Endothelial cell of umbilical vein (primary cell): ENCODE data around the gene CD300LG. TPM values are rescaled to one million over a fixed set of nuclear protein-coding genes. Genes with fewer than 3 reads are reported as not detected.

Experiments
- BruUV-seq: library from RNA; stranded (reverse); fragments of 400-500 nt; replicated peaks from 2 replicates; lab custom pipeline; 2021; lab: Mats Ljungman, UMichigan
- CTCF ChIA-PET: fragments of 300-600, 350-600 bp; sonication (Branson Sonifier 250); formaldehyde crosslinking; loops from one replicate; lab custom pipeline; 2021; ENCODE audit warnings: antibody characterized with exemption, inconsistent platforms; lab: Charles Lee
- POLR2A ChIA-PET: fragments of 300-600, 350-600 bp; sonication (Branson Sonifier 250); formaldehyde crosslinking; loops from one replicate; lab custom pipeline; 2021; ENCODE audit warnings: antibody characterized with exemption, inconsistent platforms; lab: Charles Lee
- DNase-seq: peaks from one replicate; pipeline ENCODE4 v3.0.0-alpha.2; 2011; ENCODE audit warnings: low read depth, low spot score
- FAIRE-seq: peaks from 2 replicates; lab custom pipeline; 2011; peaks lifted over from hg19 to GRCh38; lab: Jason Lieb, UNC
- H2AFZ ChIP-seq: 2 replicates; pipeline ENCODE4 v1.6.0; 2012; ENCODE audit warnings: low read depth, low read length, control low read depth, inconsistent platforms
- H3K27ac ChIP-seq: 2 replicates; pipeline ENCODE4 v1.5.1; 2011; ENCODE audit warnings: low read depth, mild to moderate bottlenecking, control low read depth, low read length, moderate library complexity; ENCODE audit not compliant: insufficient read depth
- H3K27me3 ChIP-seq, 2 experiments: 2 replicates each; pipeline versions ENCODE4 v1.6.0 to v1.6.1; 2011; ENCODE audit warnings: low read length in 2 of 2, mixed read lengths in 1 of 2; ENCODE audit not compliant: control insufficient read depth in 2 of 2, insufficient read depth in 2 of 2
- H3K36me3 ChIP-seq, 2 experiments: 2 replicates in 1 of 2; 3 replicates in 1 of 2; pipeline ENCODE4 v1.5.1; 2011; ENCODE audit warnings: low read length in 2 of 2, mild to moderate bottlenecking in 1 of 2, moderate library complexity in 1 of 2; ENCODE audit not compliant: control insufficient read depth in 2 of 2, insufficient read depth in 2 of 2; ENCODE audit errors: extremely low read depth in 1 of 2
- H3K4me1 ChIP-seq: 3 replicates; pipeline ENCODE4 v1.5.1; 2011; ENCODE audit warnings: mild to moderate bottlenecking, low read length; ENCODE audit not compliant: control insufficient read depth, insufficient read depth; ENCODE audit errors: extremely low read depth
- H3K4me2 ChIP-seq: 2 replicates; pipeline ENCODE4 v1.6.1; 2011; ENCODE audit warnings: low read length, control low read depth, mixed read lengths; ENCODE audit not compliant: insufficient read depth
- H3K4me3 ChIP-seq, 3 experiments: fragments of 200-600 bp in 1 of 3; sonication (generic), shearing (Covaris generic) in 1 of 3; replicated peaks in 1 of 3; 2 replicates each; pipeline ENCODE4 v1.5.1; 2011 to 2016; ENCODE audit warnings: control low read depth in 3 of 3, low read length in 3 of 3, mild to moderate bottlenecking in 2 of 3, inconsistent platforms in 1 of 3, low read depth in 1 of 3, moderate library complexity in 1 of 3; ENCODE audit not compliant: insufficient read depth in 1 of 3
- H3K79me2 ChIP-seq: 2 replicates; pipeline ENCODE4 v1.6.0; 2012; ENCODE audit warnings: low read length, inconsistent platforms; ENCODE audit not compliant: control insufficient read depth, insufficient read depth
- H3K9ac ChIP-seq: replicated peaks from 2 replicates; pipeline ENCODE3; 2011; ENCODE audit warnings: low read length, control low read depth; ENCODE audit not compliant: insufficient read depth; ENCODE audit errors: extremely low read depth
- H3K9me1 ChIP-seq: replicated peaks from 3 replicates; pipeline ENCODE4 v1.6.0; 2011; ENCODE audit warnings: mild to moderate bottlenecking, low read length; ENCODE audit not compliant: control insufficient read depth, insufficient read depth; ENCODE audit errors: extremely low read depth
- H3K9me3 ChIP-seq: replicated peaks from 2 replicates; pipeline ENCODE4 v1.5.1; 2012; ENCODE audit warnings: low read length, inconsistent platforms; ENCODE audit not compliant: control insufficient read depth, insufficient read depth
- H4K20me1 ChIP-seq: replicated peaks from 2 replicates; pipeline ENCODE3; 2011; ENCODE audit warnings: mild to moderate bottlenecking, low read length; ENCODE audit not compliant: control insufficient read depth, insufficient read depth; ENCODE audit errors: extremely low read depth
- CTCF ChIP-seq, 2 donors: IDR thresholded peaks; 1 replicate in 1 of 2; 2 replicates in 1 of 2; pipeline ENCODE4 v1.5.1; 2011; ENCODE audit warnings: low read length in 2 of 2, mild to moderate bottlenecking in 2 of 2, moderate library complexity in 2 of 2, control low read depth in 1 of 2, inconsistent platforms in 1 of 2, low read depth in 1 of 2; ENCODE audit not compliant: insufficient read depth in 1 of 2; ENCODE audit errors: extremely low read depth in 1 of 2
- EZH2 ChIP-seq: IDR thresholded peaks from 2 replicates; pipeline ENCODE4 v1.6.1; 2012; ENCODE audit warnings: borderline replicate concordance, low read depth, mild to moderate bottlenecking, moderate library complexity, low read length, inconsistent platforms; ENCODE audit not compliant: severe bottlenecking
- FOS ChIP-seq: IDR thresholded peaks from 2 replicates; pipeline ENCODE4 v1.6.1; 2011; ENCODE audit warnings: mild to moderate bottlenecking, low read length, moderate library complexity, borderline replicate concordance; ENCODE audit not compliant: insufficient read depth
- GATA2 ChIP-seq: IDR thresholded peaks from 2 replicates; pipeline ENCODE4 v1.7.0; 2011; ENCODE audit warnings: low read depth, mild to moderate bottlenecking, moderate library complexity, mixed read lengths, low read length; ENCODE audit not compliant: insufficient read length, insufficient read depth
- JUN ChIP-seq: IDR thresholded peaks from 2 replicates; pipeline ENCODE4 v1.6.1; 2011; ENCODE audit warnings: borderline replicate concordance, low read depth; ENCODE audit not compliant: insufficient read length, insufficient read depth
- MAX ChIP-seq: IDR thresholded peaks from 2 replicates; pipeline ENCODE4 v1.6.1; 2011; ENCODE audit not compliant: insufficient read depth, insufficient read length
- MYC ChIP-seq: IDR thresholded peaks from one replicate; pipeline ENCODE4 v1.6.1; 2011; ENCODE audit warnings: mild to moderate bottlenecking, low read depth, low read length
- POLR2A ChIP-seq: IDR thresholded peaks from 2 replicates; pipeline ENCODE4 v1.6.1; 2012; ENCODE audit warnings: low read depth, mild to moderate bottlenecking, control low read depth, low read length
- POLR2AphosphoS5 ChIP-seq: IDR thresholded peaks from 2 replicates; pipeline ENCODE4 v1.6.1; 2012; ENCODE audit warnings: low read depth, mild to moderate bottlenecking, control low read depth, low read length, moderate library complexity; ENCODE audit not compliant: insufficient read depth
- dilution Hi-C: fragments of 300-500 bp; cut with MboI; formaldehyde crosslinking; loops from one replicate; pipeline ENCODE4 v1.15.0; 2019; ENCODE audit warnings: low sequenced_read_pairs; ENCODE audit not compliant: extremely low pct_ligation_motif_present
- intact Hi-C: fragments of 100-400 bp; cut with micrococcal nuclease; formaldehyde crosslinking; loops from one replicate; pipeline ENCODE4 v1.10.0; 2022
- polyA plus RNA-seq, 4 experiments: library from polyadenylated mRNA; depleted of rRNA in 3 of 4; stranded (reverse) in 3 of 4; unstranded in 1 of 4; fragments of >200 nt; gene quantifications; 2 replicates each; pipeline versions ENCODE4 v1.2.1 to v1.2.3, GENCODE V29; 2011 to 2012; ENCODE audit warnings: missing spikeins in 1 of 4
- total RNA-seq: library from RNA; stranded (reverse); gene quantifications from 2 replicates; pipeline ENCODE4 v1.2.3, GENCODE V29; 2021

Gene CD300LG
- total and polyA plus RNA-seq, 2 donors (not counting 3 experiments of a cell fraction or from before 2014, with no cell fraction given) = not detected

GRCh38 chr17:43864161-43864984 is 17.4 kb downstream of the CD300LG start:
- Histone ChIP-seq H3K79me2 (no peaks in the 10 kb centered on the region), H3K9me3 (no peaks in the 10 kb centered on the region), H3K27me3 (peaks cover 7 to 13% of the 10 kb centered on the region in 2 experiments), H4K20me1 (no peaks in the 10 kb centered on the region), H3K4me1 (no peaks in the 10 kb centered on the region), H3K9me1 (no peaks in the 10 kb centered on the region), H3K4me2 (no peak overlapping the region), H3K36me3 (no peaks in the 10 kb centered on the region), H3K9ac (no peak overlapping the region), H3K4me3 (no peak overlapping the region), H2AFZ (no peak overlapping the region), H3K27ac (no peak overlapping the region)
- DNase-seq (no peak), FAIRE-seq (no peak)
- no TSS peak for BruUV-seq
- dilution Hi-C loops = no loop called here
- intact Hi-C loops = no loop called here
- CTCF ChIA-PET = interaction anchor here (1.0 to 1.7 kb wide), 4 partner anchors 9 to 164 kb away, joined by 3 to 6 read pairs (median 4); no protein-coding TSS in a partner anchor
- TF ChIP-seq GATA2 (no peak), MYC (no peak), POLR2AphosphoS5 (no peak), POLR2A (no peak), MAX (no peak), CTCF (IDR thresholded peaks at IDR 0.05; ENCODE audit: extremely low read depth in 1 of 2, insufficient read depth in 1 of 2, low read depth in 1 of 2, low read length in 2 of 2) (no peak), EZH2 (no peak), JUN (no peak), FOS (no peak)
- POLR2A ChIA-PET = interaction anchor here (0.7 kb wide), 1 partner anchor 13 kb away, joined by 5 read pairs; no protein-coding TSS in a partner anchor
